ENCODE data around the gene MCC. TPM values are rescaled to one million over a fixed set of nuclear protein-coding genes. Genes with fewer than 3 reads are reported as not detected.

The MCC gene
- total RNA-seq, 1 donor: under 0.01 TPM

DNA sequence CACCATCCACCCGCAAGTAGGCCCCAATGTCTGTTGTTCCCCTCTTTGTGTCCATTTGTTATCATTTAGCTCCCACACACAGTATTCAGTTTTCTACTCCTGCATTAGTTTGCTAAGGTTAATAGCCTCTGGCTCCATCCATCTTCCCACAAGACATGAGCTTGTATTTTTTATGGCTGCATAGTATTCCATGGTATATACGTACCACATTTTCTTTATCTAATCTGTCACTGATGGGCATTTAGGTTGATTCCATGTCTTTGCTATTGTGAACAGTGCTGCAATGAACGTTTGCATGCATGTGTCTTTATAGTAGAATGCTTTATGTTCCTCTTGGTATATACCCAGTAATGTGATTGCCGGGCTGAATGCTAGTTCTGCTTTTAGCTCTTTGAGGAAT is 361.2 kb downstream of the MCC start:
- DNase-seq (ENCODE audit: low read depth in 2 of 3, low spot score in 2 of 3): no peak

DNA sequence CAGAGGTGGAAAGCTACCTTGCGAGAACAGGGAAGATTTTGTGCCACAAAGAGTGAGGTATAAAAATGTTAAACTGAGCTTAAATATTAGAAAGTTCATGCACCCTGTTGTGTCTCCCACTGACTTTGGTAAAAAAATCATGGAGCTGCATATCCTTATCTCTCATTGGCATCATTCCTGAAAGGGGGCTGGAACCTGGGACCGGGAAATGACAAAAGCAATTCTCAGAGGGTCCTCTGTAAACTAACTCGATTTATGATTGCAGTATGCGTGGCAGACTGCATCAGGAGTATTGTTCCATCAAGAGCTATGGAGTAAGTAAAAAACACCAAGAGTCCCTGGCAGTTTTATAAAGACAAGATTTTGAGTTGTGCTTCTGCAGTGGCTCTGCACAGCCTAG is 362.9 kb downstream of the MCC start:
- DNase-seq (ENCODE audit: low read depth in 2 of 3, low spot score in 2 of 3): no peak

DNA sequence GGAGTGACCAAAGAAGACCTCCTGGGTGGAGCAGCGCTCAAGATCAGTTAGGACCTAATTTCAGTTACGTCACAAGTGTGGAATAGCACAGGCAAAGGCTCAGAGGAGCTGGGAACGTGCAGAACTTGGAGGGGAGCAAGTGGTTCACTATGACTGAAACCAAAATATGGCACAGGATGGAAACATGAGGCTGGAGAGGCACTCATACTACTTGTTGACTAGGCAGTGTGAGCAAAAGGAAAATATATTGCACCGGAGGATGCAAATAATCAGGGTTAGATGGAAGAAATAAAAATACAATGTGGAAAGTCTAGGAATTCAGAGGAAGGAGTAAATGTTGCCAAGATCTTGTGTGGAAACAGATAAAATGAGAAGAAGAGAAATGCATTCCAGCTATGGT is 363.3 kb downstream of the MCC start:
- DNase-seq (ENCODE audit: low read depth in 2 of 3, low spot score in 2 of 3): no peak

DNA sequence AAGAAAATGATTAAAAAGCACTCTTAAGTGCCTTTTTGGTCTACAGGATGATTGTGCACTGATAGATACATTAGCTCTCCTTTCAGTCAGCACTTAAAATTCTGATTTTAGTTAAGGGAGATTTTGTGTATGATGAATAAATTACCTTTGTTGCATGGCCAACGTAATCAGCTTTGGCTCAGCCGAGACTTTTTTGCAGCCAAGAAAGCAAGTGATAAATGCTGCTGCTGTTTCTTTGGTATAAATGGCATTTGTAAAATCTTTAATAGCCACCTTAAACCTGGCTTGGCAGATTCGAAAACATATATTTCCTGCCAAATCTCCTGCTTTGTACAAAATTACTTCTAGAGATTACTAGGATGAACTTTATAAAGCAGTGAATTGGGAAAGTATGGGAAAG is 364.0 kb downstream of the MCC start:
- DNase-seq (ENCODE audit: low read depth in 2 of 3, low spot score in 2 of 3): no peak

DNA sequence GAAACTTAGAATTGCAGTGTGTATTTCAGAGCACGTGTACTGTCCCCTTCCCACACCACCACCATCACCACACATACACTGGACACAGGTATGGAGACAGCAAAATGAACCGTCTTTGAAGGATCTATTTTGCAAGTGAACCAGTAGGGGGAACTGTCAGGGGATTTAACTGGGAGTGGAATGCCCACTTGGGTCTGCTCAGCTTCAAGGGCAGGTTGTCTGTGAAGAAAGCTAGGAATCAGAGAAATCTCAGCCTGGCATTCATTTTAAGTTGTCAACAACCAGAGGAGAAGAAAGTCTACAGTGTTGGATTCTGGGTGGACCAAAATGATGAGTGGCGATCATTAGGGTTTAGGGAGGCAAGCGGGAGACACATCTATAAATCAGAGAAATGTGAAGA is 364.6 kb downstream of the MCC start:
- DNase-seq (ENCODE audit: low read depth in 2 of 3, low spot score in 2 of 3): peak in 1 of 3 donors; percentile 1

DNA sequence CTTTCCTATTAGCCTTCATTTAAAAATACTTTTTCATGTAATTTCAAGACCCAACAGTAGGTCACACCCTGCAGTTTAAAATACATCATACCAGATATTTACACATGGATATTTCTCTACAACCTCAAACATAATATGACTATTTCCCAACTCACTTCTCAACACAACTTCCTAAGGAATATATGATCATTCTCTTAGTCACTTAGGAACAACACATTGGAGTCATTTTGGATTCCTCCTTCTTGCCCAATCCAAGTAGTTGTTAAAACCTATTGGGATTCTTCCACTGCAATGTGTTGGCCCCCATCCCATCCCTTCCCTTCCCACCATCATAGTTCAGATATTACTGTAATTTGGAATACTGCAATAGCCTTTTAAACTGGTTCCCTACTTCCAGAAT is 366.2 kb downstream of the MCC start:
- no peak for DNase-seq (ENCODE audit: low read depth in 2 of 3, low spot score in 2 of 3)

DNA sequence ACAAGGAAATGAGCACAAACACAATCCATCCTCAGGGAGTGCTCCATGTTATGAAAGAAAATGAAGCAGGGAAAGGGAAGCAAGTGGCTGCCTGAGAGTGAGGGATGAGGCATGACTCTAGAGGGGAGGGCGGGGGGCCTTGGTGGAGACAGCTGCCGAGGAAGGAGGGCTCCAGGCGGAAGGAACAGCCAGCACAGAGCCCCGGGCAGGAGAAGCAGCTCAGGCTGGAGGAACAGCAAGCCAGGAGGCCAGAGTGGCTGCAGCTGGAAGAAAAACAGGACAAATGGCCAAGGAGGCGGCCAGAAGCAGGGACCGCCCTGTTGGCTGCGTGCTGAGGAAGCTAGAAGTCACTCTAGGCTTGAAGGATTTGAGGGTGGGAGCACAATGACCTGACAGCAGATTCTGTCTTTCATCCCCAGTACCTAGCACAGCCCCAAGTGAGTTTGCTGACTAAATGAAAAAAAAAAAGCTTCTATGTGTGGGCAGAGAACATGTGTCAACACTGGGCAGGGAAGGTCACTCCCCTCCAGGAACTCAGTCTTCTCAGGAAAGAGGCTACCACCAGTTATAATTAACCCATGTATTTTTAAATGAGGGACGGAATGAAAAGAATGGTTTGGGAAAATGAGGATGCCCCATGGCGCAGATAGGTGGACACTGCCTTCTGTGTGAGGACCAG is 368.9 kb downstream of the MCC start:
- DNase-seq (ENCODE audit: low read depth in 2 of 3, low spot score in 2 of 3): no peak

DNA sequence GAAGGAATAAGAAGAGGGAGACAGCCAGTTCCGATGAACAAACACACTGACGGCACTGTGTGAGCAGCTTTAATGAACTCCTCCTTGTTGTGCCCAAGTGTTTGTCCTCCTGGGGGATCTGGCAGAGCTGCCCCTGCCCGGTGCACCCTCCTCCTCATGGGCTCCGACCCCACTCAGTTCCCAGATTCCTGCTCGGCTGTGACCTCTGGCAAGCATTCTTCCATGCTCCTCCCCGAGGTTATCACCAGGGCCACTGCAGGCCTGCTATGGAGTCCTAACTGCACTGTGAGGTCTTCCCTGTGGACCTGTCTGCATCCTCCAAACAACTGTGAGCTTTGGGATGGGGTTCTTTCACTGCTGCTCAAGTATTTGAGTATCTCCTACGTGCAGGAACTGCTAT is 369.5 kb downstream of the MCC start:
- DNase-seq (ENCODE audit: low read depth in 2 of 3, low spot score in 2 of 3): no peak

DNA sequence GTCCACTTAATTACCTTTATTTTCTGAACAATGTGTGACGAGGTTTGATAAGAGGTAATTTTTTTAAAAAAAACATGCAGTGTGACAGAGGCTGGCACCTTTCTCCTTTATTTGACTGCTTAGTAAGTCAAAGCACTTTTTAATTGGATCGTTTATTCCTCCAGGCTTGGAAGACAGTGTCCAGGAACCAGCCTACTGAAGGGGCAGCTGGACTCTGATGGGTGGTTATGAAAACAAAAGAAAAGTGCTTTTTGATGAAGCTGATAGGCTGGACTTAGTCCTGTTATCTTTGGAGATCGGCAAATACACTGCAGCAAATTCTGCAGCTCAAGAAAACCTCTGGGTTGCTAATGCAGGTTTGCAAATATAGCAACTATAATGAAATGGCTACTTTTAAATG is 370.0 kb downstream of the MCC start:
- DNase-seq (ENCODE audit: low read depth in 2 of 3, low spot score in 2 of 3): no peak

DNA sequence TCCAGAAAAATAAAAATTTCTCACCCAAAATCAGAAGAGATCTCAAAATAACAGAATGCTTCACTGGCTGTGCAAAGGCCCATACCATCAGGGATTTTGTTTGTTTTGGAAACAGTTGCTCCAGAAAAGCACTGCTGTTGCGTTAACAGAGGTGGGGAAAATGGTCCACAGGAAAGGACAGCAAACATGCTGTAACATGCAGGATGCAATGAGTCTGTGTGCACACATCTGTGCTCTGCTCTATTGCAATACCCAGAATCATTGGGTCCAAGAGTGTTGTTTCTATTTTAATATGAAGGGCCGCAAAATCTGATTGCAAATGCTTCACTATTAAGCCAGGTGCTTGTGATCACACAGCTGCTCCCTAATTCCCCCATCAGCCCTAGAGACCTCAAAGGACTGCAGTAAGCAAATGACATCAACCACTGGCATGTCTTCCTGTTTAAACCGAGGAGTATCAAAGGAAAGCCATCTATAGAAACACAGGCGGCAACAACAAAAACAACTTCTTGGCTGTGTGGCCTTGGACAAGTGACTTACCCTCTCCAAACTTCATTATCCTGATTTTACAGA is 370.6 kb downstream of the MCC start:
- DNase-seq (ENCODE audit: low read depth in 2 of 3, low spot score in 2 of 3): no peak

DNA sequence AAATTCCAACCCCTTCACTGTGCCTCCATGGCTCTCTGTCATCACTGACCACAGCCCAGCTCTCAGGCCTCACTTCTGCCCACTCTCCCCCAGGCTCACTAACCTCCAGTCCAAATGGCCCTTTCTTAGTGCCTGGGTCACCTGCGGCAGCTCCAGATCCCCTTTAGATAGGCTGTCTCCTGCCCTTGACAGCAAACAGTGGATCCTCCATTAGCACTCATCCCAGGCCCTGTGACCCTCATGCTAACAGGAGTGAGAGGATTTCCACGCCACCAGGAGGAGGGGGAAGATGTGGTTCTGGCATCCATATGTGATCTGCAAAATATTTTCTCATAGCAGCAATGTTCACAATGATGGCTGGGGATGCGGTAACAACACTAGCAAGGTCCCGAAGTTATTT is 372.3 kb downstream of the MCC start:
- no peak for DNase-seq (ENCODE audit: low read depth in 2 of 3, low spot score in 2 of 3)

DNA sequence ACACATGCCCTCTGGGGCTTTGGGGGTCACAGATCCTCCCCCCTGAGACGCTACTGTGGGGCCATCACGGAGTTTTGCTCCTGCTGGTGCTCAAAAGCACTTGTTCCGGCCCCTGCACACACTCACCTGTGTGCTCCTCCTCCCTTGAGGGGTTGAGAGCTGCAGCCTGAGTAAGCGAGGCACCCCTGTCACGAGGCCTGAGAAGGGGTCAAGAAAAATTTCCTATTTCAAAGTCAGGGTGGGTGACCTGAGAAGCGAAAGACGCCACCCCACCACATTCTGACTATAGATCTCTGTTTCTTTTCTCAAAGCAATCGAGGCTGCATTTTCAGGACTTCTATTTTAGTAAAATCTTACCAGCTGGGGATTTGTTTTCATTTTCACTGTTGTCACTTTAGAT is 373.2 kb downstream of the MCC start:
- DNase-seq (ENCODE audit: low read depth in 2 of 3, low spot score in 2 of 3): no peak

DNA sequence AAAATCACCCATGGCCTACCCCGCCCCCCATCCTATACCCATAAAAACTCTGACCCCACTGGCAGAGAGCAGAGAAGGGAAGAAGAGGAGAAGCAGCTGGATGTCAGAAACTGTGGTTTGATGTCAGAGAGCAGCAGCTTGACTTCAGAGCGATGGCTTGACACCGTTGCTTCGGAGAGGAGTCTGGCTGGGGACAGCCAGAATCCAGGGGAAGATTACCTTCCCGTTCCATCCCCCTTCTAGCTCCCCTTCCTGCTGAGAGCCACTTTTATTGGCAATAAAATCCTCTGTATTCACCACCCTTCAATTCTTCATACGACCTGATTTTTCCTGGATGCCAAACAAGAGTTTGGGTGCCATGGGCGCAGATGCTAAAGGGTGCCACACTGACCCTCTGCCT is 373.7 kb downstream of the MCC start:
- no peak for DNase-seq (ENCODE audit: low read depth in 2 of 3, low spot score in 2 of 3)

DNA sequence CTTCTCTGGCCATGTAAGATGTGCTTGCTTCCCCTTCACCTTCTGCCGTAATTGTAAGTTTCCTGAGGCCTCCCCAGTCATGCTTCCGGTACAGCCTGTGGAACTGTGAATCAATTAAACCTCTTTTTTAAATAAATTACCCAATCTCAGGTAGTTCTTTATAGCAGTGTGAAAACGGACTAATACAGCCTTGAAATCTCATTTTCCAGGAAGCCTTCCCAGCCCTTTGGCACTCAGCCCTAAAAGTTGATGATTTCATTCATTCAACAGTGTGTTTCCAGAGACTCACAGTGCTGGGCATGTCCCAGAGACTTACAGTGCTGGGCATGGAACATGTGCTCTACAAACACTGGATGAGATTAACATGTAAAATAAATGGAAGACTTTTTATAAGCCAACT is 375.8 kb downstream of the MCC start:
- no peak for DNase-seq (ENCODE audit: low read depth in 2 of 3, low spot score in 2 of 3)

DNA sequence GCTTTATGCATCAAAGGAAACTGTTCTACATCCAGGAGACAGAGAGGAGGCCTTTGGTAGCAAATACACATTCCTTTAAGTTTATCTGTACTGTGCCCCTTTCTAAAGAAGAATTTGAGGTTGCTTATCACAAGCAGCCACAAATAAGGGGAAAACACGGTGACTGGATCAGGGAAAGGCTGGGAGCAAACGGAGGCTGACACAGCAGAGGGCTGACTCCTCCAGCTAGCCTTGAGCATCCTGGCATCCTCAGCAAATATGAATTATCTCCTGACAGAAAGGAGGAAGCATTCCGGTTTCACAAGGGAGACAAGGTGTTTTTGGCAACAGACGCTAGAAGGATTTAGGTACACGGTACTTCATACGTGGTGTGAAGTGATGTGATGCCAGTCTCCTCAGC is 378.1 kb downstream of the MCC start:
- DNase-seq (ENCODE audit: low read depth in 2 of 3, low spot score in 2 of 3): no peak

DNA sequence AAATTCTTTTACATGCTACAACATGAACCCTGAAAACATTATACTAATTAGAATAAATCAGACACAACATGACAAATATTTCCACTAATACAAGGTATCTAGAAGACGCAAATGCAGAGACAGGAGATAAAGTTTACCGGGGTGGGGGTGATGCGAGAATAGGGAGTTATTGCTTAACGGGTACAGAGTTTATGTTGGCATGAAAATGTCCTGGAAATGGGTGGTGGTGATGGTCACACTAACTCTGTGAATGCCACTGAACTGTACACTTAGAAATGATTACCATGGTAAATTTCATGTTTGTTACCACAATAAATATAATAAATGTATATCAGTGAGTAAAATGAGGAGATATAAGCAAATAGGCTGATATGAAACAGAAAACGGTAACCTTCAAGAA is 378.9 kb downstream of the MCC start:
- DNase-seq (ENCODE audit: low read depth in 2 of 3, low spot score in 2 of 3): no peak

DNA sequence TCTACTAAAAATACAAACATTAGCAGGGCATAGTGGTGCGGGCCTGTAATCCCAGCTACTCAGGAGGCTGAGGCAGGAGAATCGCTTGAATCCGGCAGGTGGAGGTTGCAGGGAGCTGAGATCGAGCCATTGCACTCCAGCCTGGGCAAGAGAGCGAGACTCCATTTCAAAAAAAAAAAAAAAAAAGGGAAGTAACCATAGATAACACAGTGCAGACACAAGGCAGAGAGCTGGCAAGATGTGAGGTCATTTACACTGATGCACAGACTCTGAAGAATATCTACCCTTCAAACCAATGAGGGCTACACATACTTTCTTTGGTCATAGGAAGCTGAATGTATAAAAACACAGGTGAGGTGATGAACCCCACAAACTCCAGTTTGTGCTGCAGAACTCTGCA is 379.8 kb downstream of the MCC start:
- DNase-seq (ENCODE audit: low read depth in 2 of 3, low spot score in 2 of 3): no peak

DNA sequence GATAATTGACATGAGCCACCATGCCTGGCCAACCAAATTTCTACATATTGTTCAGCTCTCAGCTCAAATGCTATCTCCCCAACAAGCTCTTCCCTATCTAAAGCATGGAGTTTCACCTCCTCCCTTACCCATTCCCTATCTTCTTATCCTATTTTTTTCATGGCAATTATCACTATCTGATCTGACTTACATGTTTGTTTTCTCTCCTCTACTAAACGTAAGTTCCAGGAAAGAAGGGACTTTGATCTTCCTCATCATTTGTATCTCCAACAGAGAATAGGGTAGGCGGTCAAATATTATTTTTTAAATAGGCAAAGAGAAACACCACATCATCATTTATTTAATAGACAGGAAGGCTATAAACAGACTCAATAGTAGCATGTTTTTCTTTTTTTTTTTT is 381.4 kb downstream of the MCC start:
- DNase-seq (ENCODE audit: low read depth in 2 of 3, low spot score in 2 of 3): no peak

DNA sequence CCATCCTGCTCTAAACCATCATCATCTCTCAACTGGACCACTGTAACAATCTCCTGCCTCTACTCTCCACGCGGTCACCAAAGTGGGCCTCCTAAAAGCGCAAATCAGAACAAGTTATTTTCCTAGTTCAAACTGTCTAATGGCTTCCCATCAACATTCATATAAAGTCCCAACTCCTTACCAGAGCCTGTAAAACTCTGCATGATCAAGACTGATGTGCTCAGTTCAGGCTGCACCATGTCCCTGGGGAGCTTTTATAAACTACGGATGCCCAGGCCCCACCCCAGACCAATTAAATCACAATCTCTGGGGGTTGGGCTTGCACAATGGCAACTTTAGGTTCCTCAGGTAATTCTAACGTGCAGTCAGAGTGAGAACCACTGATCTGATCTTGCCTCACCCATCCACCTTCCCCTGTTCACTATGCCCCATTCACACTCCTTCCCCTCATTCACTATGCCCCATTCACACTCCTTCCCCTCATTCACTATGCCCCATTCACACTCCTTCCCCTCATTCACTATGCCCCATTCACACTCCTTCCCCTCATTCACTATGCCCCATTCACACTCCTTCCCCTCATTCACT is 382.5 kb downstream of the MCC start:
- DNase-seq (ENCODE audit: low read depth in 2 of 3, low spot score in 2 of 3): no peak

DNA sequence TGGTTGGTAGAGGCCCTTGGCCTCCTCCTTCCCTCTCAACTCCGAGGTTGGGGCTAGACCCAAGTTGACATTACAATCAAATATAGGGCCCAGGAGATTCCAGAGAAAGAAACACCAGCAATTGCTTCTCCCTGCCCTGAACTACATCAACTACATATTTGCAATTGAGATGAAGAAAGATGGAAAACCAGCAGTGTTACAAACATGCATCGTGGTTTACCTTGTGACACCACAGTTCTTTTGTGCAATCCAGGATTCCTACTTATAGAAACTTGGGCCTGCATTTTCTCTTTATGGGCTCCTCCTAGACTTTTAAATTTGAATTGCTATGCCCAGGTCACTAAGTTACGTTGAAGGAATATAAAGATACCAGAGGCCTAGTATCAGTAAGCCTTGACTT is 384.9 kb downstream of the MCC start:
- no peak for DNase-seq (ENCODE audit: low read depth in 2 of 3, low spot score in 2 of 3)

DNA sequence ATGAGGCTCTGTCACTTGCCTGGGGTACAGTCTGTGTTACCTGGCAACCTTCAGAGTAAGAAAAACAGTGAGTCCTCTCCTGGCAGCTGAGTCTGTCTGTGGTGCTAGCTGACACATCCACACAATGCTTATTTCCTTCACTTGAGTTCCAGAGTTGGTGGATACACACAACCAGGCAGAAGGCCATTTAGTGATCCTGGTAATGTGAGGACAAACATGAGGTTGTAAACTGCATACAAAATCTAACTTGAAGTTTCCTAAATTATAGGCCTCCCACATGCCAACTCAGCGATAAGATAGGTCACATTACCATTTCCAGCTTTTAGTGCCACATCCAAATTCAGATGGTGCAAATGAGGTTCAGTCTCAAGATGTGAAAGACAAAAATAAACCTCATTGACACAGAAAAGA is 386.1 kb downstream of the MCC start:
- DNase-seq (ENCODE audit: low read depth in 2 of 3, low spot score in 2 of 3): no peak

DNA sequence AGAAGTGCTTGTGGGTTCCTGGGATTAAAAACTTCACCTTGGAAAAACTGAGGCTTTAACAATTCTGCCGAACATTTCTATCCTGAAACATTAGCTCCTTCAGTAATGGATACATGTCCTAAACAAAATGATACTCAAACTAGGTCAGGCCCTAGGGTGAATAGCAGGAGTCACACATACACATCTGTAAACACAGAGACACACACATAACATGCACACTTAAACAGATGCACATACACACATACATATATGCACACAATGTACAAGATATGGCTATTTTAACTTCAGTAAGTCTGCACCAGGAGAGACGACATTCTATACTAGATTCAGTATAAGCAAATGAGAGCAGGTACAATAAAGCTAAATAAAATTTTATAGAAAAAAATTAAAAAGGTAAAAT is 387.3 kb downstream of the MCC start:
- DNase-seq (ENCODE audit: low read depth in 2 of 3, low spot score in 2 of 3): no peak

DNA sequence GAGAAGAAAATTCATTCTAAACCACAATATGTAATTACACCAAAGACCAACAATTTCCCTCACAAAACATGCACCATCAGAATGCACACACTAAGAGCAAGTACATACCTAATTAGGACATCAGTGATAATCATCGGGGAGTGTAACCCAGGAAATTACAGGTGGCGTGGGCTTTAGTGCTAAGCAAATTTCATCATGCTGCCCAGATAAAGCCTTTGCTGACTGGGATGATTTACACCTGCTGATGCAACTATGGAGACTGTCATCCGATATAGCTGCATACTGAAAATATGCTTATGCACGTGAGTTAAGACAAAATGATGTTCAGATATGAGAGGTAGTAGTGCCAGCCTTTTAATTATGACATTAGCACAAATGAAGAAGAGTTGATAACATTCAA is 388.4 kb downstream of the MCC start:
- no peak for DNase-seq (ENCODE audit: low read depth in 2 of 3, low spot score in 2 of 3)

Measured in hematopoietic multipotent progenitor cell (in vitro differentiated cells).